ENCODE results near the gene SNRPN.
"Not testable (repeated sequence)": the region's sequence is repeated elsewhere in the genome, so short reads cannot be mapped to it uniquely, and the experiment has no call there.

Gene SNRPN

DNA sequence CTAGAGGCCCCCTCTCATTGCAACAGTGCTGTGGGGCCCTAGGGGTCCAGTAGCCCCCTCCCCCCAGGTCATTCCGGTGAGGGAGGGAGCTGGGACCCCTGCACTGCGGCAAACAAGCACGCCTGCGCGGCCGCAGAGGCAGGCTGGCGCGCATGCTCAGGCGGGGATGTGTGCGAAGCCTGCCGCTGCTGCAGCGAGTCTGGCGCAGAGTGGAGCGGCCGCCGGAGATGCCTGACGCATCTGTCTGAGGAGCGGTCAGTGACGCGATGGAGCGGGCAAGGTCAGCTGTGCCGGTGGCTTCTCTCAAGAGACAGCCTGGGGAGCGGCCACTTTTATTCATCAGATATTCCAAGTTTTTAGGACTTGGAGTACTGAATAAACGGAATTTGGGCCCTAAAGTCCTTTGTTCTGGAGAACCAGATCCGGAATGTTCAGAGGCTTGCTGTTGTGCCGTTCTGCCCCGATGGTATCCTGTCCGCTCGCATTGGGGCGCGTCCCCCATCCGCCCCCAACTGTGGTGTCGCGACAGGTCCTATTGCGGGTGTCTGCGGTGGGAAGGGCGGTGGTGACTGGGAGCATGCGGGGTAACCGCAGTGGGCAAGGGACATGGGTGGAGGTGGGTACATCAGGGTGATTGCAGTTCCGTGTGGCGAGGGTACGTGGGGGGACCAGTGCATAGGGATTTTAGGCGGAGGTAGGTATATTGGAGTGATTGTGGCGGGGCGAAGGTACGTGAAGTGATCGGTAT lies at the start of gene SNRPN, which contains the start of gene SNURF:
TSS of gene SNRPN (plus strand) at position 205 of the 748 bp plus-strand sequence. CDS start 19,467 bp downstream, outside the sequence.
TSS of gene SNURF (plus strand) at position 205 of the 748 bp plus-strand sequence. CDS start at position 267, 62 bp downstream.
- DNase-seq = peak; percentile 79

DNA sequence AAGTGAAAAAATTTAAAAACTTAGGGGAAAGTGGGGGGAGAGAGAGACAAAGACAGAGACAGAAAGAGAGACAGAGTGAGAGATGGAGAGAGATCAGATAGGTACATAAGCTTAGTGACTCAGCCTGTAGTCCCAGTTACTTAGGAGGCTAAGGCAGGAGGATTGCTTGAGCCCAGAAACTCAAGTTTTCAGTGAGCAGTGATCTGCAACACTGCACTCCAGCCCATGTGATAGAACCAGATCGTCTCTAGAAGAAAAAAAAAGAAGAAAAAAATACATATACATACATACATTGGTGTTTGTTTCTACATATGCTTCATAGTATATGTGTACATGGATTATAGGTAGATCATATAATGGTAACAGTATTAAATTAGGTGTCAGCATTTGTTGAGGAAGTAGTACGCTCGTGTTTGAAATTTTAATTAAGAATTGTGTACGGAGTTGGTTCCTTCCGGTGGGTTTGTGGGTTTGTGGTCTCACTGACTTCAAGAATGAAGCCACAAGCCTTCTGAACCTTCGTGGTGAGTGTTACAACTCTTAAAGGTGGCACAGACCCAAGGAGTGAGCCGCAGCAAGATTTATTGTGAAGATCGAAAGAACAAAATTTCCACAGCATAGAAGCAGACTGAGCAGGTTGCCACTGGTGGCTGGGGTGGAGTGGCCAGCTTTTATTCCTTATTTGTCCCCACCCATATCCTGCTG lies 38.3 kb upstream of the SNRPN start:
- no peak for DNase-seq

DNA sequence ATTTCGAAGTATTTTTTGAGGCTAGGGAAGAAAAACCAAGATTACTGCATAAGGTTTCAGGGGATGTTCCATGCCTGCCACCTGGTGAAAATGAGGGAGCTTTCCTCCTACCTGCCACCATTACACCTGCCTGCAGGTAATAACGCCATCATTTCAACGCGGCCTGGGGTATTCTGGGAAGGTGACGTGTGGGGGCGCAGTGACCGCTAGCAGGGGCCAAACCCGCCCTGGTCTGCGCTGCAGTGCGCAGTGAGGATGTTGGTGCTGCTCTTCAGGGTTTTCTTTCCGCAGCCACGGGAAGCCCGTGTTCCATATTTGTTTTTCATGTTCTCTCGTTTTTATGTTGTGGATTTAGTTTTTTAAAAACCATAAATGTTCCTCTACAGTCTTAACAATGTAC lies 37.4 kb upstream of the SNRPN start:
- DNase-seq = no peak

DNA sequence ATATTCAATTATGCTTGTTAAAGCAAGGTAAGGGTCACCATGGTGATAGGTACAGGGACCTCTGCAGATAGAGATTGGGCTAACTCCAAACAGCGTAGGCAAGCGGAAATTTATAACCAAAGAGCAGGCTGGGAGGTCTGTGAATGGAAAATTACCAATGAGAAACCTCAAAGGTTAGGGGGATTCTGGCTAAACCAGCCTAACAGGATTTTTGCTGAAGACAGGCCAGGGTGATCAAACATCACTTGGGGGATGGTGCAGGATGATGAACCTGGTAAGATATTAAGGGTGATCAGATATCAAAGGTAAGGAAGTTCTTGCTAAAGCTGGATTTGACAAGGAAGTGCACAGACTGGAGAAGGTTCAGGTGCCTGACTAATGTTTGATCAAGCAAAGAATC lies 35.3 kb upstream of the SNRPN start:
- no peak for DNase-seq

DNA sequence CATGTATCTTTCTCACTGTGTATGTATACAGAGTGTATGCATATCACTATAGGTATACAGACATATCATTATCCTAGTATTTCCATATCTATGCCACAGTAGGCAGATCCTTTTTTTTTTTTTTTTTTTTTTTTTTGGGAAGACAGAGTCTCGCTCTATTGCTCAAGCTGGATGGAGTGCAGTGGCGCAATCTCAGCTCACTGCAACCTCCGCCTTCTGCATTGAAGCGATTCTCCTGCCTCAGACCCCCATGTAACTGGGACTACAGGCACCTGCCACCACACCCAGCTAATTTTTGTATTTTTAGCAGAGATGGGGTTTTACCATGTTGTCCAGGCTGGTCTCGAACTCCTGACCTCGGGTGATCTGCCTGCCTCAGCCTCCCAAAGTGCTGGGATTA lies 32.0 kb upstream of the SNRPN start:
- not testable (repeated sequence) for DNase-seq

DNA sequence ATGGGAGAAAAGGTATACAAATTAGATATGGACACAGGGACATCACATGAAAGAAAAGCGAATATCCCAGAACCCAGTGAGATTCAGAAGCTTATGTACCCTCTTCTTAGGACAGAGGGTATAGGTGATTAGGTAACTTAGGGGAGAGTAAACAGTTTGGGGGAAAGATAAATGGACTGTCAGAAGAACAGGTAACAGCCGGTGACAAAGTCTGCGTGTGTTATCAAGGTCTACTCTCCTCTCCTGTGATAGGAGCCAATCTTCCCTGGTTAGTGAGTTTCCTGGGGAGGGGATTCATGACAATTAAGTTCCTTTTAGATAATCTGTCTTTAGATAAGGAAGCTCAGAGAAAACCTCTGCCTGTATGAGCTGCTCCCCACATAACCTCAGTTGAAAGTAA lies 30.6 kb upstream of the SNRPN start:
- DNase-seq = no peak

DNA sequence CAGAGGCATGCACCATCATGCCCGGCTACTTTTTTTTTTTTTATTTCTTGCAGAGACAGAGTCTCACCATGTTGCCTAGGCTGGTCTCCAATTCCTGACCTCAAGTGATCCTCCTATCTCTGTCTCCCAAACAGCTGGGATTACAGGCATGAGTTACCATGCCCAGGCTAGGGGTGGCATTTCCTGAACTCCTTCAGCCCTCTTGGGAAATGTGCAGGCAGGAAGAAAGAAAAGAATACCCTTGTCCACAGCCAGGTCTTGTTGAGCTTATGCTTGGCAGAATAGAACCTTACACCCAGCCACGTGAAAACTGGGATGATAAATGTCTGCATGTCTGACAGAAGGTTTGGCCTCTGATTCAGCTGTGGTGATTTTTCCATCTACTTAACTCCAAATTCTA lies 30.2 kb upstream of the SNRPN start:
- no peak for DNase-seq

DNA sequence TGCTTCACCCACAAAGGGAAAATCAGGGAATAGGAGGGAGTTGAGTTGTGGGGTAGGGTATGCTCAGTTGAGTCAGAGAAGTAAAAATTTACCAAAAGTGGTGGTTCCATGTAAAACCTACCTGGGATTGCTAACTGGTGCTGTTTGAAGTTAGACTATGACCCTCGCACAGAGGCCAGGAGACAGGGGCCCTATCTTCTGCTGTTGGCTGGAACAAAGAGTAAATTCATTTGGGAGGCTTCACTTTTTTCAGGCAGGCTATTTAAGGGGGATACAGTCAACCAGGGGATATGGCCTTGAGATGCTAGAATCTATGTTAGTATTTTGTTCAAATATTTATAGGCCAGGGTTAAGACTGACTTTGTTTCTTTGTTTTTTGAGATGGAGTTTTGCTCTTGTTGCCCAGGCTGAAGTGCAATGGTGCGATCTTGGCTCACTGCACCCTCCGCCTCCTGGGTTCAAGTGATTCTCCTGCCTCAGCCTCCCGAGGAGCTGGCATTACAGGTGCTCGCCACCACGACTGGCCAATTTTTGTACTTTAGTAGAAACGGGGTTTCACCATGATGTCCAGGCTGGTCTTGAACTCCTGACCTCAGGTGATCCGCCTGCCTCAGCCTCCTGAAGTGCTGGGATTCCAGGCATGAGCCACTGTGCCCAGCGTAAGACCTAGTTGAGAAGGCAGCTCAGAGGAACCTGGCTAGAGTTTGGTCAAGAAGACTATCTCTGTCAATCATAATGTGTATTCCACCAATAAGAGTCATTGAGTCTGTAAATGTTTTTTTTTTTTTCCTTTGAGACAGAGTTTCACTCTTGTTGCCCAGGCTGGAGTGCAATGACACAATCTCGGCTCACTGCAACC lies 22.7 kb upstream of the SNRPN start:
- DNase-seq = not testable (repeated sequence)

DNA sequence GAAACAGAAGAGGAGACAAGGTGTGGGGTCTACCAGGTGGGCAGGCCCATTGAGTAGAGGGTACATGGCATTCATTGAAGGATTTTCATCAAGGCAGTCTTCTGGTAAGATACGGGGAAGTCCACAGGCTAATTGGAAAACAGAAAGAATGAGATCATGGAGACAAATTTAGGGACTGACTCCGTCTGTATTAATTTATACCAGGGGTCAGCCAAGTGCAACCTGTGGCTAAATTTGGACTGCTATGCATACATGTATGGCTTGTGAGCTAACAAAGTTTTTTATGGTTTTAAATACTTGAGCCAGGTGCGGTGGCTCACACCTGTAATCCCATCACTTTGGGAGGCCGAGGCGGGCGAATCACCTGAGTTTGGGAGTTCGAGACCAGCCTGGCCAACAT lies 21.1 kb upstream of the SNRPN start:
- DNase-seq = no peak

DNA sequence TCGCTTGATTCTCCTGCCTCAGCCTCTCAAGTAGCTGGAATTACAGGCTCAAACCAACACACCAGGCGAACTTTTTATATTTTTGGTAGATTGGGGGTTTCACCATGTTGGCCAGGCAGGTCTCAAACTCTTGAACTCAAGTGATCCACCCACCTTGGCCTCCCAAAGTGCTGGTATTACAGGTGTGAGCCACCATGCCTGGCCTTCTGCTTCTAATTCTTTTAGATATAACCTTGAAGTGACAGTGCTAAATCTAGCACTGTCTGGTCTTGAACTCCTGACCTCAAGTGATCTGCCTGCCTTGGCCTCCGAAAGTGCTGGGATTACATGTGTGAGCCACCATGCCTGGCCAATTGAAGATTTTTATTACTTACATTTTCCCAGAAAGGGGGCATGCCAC lies 16.6 kb upstream of the SNRPN start:
- not testable (repeated sequence) for DNase-seq

DNA sequence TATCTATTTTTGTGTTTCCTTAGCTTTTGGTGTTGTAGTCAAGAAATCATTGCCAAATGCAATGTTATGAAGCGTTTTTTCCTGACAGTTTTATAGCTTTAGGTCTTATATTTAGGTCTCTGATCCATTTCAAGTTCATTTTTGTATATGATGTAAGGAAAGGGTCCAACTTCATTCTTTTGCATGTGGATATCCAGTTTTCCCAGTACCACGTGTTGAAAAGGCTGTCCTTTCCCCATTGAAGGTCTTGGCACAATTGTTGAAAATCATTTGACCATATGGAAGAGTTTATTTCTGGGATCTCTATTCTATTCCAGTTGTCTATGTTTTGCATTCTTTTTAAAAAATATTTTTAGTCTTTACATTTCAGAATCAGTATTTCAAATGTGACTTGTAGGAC lies 14.6 kb upstream of the SNRPN start:
- DNase-seq = no peak

DNA sequence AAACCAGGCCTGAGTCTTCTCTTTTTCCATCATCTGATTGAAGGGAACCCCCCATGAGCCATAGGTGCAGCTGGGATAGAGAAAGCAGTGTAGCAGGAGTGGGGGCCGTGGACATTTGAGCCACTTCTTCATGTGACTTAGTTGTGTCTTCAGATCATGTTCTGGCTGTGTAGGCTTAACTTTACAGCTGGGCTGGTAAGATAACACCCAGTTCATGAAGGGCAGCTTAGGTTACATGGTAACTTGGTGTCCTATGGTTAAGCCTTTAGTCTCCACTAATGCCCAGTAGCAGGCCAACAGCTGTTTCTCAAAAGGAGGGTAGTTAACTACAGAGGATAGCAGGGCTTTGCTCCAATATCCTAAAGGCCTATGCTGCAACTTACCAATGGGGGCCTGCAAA lies 11.4 kb upstream of the SNRPN start:
- DNase-seq = peak; percentile 18

DNA sequence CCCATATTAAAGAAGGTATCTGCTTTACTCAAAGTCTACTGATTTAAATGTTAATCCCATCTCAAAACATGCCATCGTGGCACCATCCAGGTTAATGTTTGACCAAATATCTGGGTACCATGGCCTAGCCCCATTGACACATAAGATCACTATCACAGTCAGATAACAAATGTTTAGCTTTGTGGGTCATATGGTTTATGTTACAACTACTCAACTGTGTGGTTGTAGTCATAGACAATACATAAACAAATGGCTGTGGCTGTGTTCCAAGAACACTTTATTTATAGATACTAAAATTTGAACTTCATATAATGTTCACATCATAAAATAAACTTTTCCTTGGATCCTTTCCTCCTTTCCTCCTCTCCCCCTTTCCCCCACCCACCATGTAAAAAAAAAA lies 9.8 kb upstream of the SNRPN start:
- no peak for DNase-seq

DNA sequence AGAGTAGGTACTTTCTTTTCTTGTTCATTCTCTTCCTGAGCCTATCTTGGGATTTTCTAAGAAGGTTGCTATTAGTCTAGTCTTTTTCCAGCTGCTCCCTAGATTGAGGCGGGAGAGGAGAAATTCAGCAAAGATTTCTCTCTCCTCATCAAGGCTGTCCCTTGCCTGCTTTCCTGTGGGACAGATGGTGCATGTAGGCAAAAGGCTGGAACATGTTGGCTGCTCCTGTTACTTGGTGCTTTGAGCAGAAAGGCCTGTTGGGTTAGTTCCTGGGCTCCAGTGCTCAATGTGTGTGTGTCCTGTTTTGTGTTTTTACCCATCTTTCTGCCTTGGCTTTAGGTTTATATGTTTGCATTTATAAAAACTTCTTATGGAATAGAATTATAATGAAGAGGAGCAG lies 9.1 kb upstream of the SNRPN start:
- DNase-seq = no peak

DNA sequence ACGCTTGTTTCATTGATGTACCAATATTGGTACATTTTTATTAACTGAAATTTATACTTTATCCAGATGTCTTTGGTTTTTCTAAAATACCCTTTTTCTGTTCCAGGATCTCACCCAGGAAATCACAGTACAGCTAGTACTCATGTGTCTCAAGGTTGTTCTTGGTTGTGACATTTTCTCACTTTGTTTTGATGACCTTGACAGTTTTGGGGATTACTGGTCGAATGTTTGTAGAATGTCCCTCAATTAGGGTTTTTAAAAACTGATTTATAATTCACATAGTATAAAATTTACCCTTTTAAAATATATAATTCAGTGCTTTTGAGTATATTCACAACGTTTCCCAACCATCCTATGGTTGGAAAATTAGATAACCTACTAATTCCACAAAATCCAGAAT lies 6.3 kb upstream of the SNRPN start:
- DNase-seq = no peak

DNA sequence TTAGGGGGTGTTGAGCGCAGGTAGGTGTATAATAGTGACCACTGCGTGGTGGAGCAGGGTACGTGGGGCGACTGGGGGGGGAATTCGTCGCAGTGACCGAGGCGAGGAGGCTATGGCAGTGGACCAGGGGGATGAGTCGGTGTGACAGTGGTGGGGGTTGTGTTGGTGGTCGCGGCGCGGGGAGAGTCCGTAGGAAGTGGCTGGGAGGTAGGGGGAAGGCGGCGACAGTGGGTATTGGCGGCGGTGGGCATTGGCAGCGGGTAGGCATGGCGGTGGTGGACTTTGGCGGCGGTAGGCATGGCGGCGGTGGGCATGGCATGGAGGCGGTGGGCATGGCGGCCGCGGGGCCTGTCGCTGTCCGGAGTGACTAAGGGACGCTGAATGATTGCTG lies 739 bp downstream of the SNRPN start:
- peak; percentile 21 for DNase-seq

DNA sequence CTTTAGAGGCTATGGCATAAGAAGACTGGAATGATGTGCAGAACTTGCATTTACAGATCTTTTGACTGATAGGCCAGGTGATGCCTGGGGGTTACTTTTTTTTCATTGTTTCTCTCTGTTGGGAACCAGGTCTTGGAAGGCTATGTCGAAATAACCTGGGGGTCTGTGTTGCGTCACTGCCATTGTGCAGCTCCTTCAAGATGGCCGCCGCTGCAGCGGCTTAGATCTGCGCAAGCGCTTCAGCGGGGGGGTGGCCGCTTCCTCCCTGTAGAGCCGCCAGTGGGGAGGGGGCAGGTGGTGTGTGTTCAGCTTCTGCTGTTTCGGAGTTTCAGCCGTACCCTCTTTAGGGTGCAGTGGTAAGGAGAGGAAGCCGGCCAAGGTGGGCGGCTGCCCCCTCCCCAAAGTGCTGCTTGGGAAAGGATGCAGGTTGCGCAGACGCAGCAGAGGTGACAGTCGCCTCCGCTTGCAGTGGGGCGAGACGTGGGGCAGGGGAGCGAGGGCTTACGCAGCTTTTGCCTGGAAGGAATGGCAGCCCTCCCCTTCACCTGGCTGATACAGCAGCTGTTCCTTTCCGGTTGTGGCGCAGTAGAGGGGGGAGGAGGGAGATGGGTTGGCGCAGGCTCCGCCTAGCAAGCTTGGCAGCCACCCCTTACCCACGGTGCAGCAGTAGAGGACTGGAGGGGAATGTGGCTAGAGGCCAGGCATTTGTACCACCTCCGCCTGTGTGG lies 1.5 kb downstream of the SNRPN start:
- peak; percentile 84 for DNase-seq

DNA sequence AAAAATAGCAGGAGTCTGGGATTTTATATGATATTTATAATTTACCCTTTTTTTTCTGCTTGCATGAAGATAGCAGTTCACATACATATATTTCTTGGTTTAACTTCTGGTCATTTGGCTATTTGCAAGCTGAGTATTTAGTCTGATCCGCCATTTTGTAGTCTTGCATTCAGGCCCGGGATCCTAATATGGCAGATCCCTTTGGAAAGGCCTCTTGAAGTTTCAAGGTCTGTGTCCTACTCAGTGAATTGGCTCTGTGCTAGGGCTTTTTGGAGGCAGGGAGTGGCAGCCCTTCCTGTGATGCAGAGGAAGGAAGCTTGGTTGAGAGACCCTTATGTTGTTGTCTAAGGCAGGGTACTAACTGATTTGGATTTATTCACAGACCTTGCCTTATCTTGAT lies 2.9 kb downstream of the SNRPN start:
- DNase-seq = no peak

DNA sequence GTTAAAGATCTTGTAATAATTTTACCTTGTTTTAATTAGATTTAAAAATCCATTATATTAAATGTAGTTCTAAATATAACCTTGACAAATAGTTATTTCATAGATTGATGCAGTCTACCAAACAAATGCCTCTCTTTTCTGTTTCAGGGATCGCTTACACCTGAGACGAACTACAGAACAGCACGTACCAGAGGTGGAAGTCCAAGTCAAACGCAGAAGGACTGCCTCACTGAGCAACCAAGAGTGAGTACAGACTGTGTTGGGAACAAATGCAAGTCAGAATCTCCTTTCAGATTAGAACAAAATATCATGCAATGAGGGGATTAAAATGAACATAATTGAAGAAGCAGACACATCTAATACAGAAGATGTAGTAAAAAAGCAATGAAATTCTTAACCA lies 7.2 kb downstream of the SNRPN start:
- no peak for DNase-seq

DNA sequence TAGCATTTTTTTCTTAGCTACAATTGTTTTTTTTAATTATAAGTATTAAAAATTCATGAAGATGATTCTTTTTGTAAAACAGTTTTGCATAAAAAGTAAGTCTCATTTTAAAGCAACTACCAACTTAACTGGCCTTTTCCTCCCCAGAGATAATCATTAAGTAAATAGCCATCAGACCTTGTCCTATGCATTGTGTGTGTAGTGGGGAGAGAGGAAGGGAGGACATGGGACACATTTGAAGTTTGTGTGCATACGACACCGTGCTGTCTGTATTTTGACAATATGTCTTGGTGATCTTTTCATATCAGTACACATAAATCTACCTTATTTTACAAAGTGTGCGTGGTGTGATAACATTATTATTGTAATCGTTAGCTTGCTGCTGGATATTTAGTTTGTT lies 8.1 kb downstream of the SNRPN start:
- DNase-seq = no peak

DNA sequence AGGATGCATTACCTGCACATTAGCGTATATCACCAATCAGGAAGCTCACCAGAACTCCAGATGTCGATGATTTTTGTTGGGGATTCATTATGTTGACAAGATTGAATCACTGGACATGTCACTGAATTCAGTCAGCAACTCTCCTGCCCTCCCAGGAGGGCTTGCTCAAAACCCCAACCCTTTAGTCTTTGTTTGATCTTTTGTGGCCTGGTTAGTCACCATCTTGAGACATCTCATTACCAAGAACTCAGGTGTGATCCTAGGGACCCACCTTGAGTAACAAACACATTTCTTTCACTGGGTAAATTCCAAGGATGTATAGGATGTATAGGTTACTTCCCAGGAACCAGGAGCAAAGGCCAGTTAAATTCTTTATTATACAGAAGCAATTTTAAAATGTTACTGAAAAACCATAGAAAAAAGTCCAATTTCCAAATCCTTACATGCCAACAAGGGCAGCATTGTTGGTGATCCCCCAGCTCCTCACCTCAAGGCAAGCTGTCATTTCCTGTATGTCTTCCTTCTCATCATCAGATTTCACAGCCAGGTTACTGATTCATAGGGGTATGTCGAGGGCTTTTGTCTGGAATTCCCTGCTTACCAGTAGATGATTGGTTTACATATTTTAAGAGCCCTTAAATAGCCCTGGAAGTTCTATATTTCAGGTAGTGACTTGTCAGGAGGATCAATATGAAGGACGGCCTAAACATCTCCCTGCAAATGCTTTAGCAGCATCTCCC lies 11.7 kb downstream of the SNRPN start:
- no peak for DNase-seq

DNA sequence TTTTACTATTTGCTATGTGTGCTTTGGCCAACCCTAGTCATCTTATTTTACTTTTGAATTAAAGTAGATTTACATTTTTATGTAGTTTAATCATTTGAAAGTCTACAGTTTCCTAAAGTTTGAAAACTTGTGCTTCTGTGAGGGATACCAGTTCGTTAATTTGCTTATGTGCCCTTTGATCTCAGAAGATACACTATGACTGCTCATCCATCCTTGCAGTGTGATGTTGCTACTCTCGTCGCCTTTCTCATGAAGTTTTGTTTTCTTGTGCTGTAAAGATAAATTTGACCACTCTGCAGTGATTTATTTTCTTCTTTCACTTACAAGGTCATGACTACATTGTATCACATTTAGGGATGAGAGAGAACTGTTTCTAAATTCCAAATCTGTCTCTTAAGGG lies 16.3 kb downstream of the SNRPN start:
- DNase-seq = no peak

All from right hindlimb (tissue), 1 donor.